ENCODE measurements around the gene VSTM2B.

The VSTM2B gene

GRCh38 chr19:29478578-29479565 is 46.9 kb upstream of the VSTM2B start:
- Histone ChIP-seq H4K20me1 (ENCODE audit: insufficient read depth, low read length) (no peaks in the 10 kb centered on the region), H3K4me3 (ENCODE audit: low read depth, low read length, poor library complexity, severe bottlenecking) (no peak overlapping the region), H3K4me1 (ENCODE audit: insufficient read depth, low read length, severe bottlenecking) (no peaks in the 10 kb centered on the region), H2AFZ (ENCODE audit: low read length) (no peak overlapping the region), H3K9ac (ENCODE audit: low read length) (no peak overlapping the region), H3K79me2 (ENCODE audit: insufficient read depth, low read length) (no peaks in the 10 kb centered on the region), H3K36me3 (ENCODE audit: insufficient read depth, low read length) (no peaks in the 10 kb centered on the region), H3K4me2 (ENCODE audit: low read length) (no peak overlapping the region), H3F3A (ENCODE audit: insufficient read depth, low read length) (no peaks in the 10 kb centered on the region), H3K27ac (ENCODE audit: low read depth, low read length, poor library complexity, severe bottlenecking) (no peak overlapping the region), H3K9me2 (ENCODE audit: low read depth, low read length) (no peaks in the 10 kb centered on the region), H3K9me3 (ENCODE audit: low read length) (0 out of 2 replicates have a peak, but pooled peaks cover 2% of the 10 kb centered on the region), H3K27me3 (ENCODE audit: insufficient read depth, low read length) (no peaks in the 10 kb centered on the region)
- peak; percentile 53 for TF ChIP-seq CTCF (IDR thresholded peaks at IDR 0.05; ENCODE audit: low read length)
- TF ChIP-seq EZH2 (IDR thresholded peaks at IDR 0.05; ENCODE audit: borderline replicate concordance, low read length): no peak

GRCh38 chr19:29479941-29480340 is 45.9 kb upstream of the VSTM2B start:
- Histone ChIP-seq H3K4me1 (ENCODE audit: insufficient read depth, low read length, severe bottlenecking) (no peaks in the 10 kb centered on the region), H3K9me3 (ENCODE audit: low read length) (0 out of 2 replicates have a peak, but pooled peaks cover 2% of the 10 kb centered on the region), H3K36me3 (ENCODE audit: insufficient read depth, low read length) (no peaks in the 10 kb centered on the region), H3K4me2 (ENCODE audit: low read length) (no peak overlapping the region), H3F3A (ENCODE audit: insufficient read depth, low read length) (no peaks in the 10 kb centered on the region), H4K20me1 (ENCODE audit: insufficient read depth, low read length) (no peaks in the 10 kb centered on the region), H3K9me2 (ENCODE audit: low read depth, low read length) (no peaks in the 10 kb centered on the region), H2AFZ (ENCODE audit: low read length) (no peak overlapping the region), H3K9ac (ENCODE audit: low read length) (no peak overlapping the region), H3K27ac (ENCODE audit: low read depth, low read length, poor library complexity, severe bottlenecking) (no peak overlapping the region), H3K79me2 (ENCODE audit: insufficient read depth, low read length) (no peaks in the 10 kb centered on the region), H3K27me3 (ENCODE audit: insufficient read depth, low read length) (no peaks in the 10 kb centered on the region), H3K4me3 (ENCODE audit: low read depth, low read length, poor library complexity, severe bottlenecking) (no peak overlapping the region)
- no peak for TF ChIP-seq EZH2 (IDR thresholded peaks at IDR 0.05; ENCODE audit: borderline replicate concordance, low read length)
- TF ChIP-seq CTCF (IDR thresholded peaks at IDR 0.05; ENCODE audit: low read length): no peak

DNA sequence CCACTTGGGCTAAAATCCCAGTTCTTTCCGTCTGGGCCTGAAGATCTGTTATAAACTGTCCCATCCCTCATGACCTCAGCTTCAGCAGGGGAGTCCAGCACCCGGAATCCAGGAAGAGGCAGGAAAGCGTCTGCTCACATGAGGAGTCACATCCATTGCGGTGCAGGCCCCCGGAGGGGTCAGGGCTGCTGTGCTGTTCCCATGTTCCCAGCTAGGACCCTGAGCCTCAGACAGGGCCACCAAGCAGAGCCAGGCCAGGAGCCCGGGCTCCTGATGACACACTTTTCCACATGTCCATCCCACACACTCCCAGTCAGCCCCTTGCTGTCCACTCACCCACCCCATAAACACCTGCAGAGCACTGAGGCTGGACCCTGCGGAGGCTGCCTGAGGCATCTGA is 45.3 kb upstream of the VSTM2B start:
- Histone ChIP-seq H3K4me3 (ENCODE audit: low read depth, low read length, poor library complexity, severe bottlenecking) (no peak overlapping the region), H3K79me2 (ENCODE audit: insufficient read depth, low read length) (no peaks in the 10 kb centered on the region), H3K9me2 (ENCODE audit: low read depth, low read length) (no peaks in the 10 kb centered on the region), H3K36me3 (ENCODE audit: insufficient read depth, low read length) (no peaks in the 10 kb centered on the region), H2AFZ (ENCODE audit: low read length) (no peak overlapping the region), H3K9me3 (ENCODE audit: low read length) (0 out of 2 replicates have a peak, but pooled peaks cover 2% of the 10 kb centered on the region), H3F3A (ENCODE audit: insufficient read depth, low read length) (no peaks in the 10 kb centered on the region), H3K27ac (ENCODE audit: low read depth, low read length, poor library complexity, severe bottlenecking) (no peak overlapping the region), H3K9ac (ENCODE audit: low read length) (no peak overlapping the region), H3K4me2 (ENCODE audit: low read length) (no peak overlapping the region), H4K20me1 (ENCODE audit: insufficient read depth, low read length) (no peaks in the 10 kb centered on the region), H3K4me1 (ENCODE audit: insufficient read depth, low read length, severe bottlenecking) (no peaks in the 10 kb centered on the region), H3K27me3 (ENCODE audit: insufficient read depth, low read length) (no peaks in the 10 kb centered on the region)
- no peak for TF ChIP-seq CTCF (IDR thresholded peaks at IDR 0.05; ENCODE audit: low read length)
- no peak for TF ChIP-seq EZH2 (IDR thresholded peaks at IDR 0.05; ENCODE audit: borderline replicate concordance, low read length)

Measured in OCI-LY1 (cell line).